GM18861 (cell line): ENCODE measurements around the gene RPA1.

Experiments used
- ATAC-seq: cut with Tn5 transposase; IDR thresholded peaks from one replicate; pipeline ENCODE4 v1.9.1; 2021; ENCODE audit not compliant: unreplicated experiment

RPA1 gene

DNA sequence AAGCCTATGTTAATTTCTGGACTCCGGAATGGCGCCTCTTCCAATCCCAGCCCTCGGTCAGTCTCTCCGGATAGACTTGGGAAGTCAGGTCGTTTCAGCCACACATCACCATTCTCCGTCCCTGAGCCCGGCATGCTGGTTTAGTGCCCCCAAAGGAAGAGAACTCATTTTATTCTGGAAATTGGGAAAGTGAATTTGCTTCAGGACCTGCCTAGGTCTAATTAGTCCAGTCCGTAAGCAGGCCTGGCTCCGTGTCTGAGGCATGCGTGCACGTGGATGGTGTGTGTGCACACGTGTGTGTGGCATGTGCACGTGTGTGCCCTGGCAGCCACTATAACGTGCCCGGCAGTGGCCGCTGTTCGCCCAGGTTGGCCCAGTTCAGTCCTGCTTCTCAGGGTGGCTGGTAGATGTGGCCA is 77.4 kb downstream of the RPA1 start:
- no peak for ATAC-seq

DNA sequence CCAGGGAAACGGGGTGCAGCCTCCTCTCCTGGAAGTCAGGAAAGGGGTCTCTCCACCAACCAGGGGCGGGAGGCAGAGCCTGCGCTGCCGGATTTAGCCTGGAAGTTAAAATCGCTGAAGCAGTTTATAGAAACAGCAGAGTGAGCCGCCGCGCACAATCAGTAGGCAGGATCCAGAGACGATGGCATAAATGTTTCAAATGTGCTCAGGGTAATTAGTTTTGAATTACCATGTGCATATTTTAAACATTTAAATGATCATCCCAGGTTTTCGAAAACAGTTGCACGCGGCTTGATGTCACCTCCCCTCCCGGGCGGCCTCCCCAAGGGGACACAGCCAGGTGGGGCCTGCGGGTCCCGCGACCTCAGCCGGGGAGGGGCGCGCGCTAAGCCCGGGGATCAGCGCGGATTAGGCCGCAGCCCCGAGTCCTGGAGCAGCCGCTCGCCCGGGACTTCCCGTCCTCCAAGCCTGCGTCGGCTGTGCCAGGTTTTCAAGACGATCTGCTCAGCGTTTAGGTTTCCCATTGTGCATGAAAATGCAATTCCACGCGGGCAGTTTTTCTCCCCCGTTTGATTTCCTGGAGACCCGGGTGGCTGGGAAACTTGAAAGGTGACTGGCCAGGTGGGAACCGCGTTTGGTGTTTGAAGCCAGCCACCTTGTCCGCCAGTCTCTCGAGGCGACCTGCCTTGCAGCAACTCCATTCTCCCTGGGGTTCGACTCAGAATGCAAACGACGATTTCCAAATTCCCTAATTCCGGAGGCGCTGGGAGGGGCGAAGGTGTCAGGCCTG is 78.3 kb downstream of the RPA1 start:
- ATAC-seq, result no peak

- ATAC-seq, result no peak
Observed at GRCh38 chr17:1908699-1909309, 79.0 kb downstream of the RPA1 start.

GRCh38 chr17:1909985-1910384 is 80.2 kb downstream of the RPA1 start:
- no peak for ATAC-seq

DNA sequence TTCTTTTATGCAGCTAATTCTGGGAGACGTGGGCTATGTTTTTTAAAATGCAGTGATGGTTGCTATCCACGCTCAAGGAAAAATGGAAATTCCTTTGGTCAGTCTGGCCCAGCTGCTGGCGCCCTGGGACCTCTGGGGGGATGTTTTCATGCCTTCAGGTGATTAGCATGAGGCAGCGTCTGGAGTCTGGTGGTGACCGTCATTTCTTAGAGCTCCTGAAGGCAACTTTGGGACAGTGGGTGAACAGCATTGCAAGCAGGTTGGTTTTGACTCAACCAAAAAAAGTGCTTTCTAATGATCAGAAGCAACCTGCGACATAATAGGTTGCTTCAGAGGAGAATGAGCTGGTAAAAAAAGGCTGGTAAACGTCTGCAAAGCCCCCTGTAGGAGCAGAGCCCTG is 82.3 kb downstream of the RPA1 start:
- ATAC-seq, result no peak

GRCh38 chr17:1913702-1914101 is 83.9 kb downstream of the RPA1 start:
- ATAC-seq, result no peak

DNA sequence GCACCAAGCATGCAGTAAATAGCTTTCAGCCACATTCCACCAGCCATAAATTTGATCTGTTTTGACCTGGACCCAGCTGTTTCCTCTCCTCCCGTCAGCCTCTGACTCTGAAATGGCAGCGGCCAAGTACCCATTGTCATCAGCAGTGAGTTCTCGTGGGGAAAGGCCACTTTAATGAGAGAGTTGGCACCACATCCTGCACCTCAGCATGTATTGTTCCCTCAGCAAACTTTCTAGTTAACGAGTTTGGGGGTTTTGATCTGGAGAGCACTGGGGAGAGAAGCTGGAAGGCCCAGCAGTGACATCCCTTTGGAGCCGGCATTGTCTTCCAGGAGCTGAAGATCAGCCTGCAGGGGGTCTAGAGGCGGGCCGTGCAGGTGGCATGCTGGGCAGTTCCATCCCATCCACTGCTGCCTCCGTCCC is 84.9 kb downstream of the RPA1 start:
- no peak for ATAC-seq

GRCh38 chr17:1915889-1916288 is 86.1 kb downstream of the RPA1 start:
- no peak for ATAC-seq

- no peak for ATAC-seq
Observed at GRCh38 chr17:1916316-1916715, 86.5 kb downstream of the RPA1 start.

GRCh38 chr17:1916963-1917715 is 87.3 kb downstream of the RPA1 start:
- ATAC-seq, result no peak

- no peak for ATAC-seq
Observed at GRCh38 chr17:1918346-1919162, 88.7 kb downstream of the RPA1 start.

DNA sequence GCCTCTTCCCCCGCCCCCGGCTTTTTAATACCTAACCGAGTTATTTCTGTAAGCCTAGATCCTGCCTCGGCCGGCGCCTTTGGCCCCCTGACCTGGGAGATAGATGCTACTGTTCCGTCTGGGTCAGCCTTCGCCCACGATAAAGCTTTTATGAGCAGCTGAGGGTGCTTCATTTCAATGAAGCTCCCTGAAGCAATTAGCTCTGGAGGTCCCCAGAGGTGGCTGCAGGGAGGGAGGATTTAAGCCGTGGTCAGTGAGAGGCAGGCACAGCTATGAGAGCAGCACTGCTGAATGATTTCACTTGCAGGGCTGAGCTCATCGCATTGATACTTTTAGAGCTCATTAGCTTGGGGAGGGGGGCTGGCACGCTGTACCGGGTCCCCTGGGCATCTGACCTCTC is 89.4 kb downstream of the RPA1 start:
- ATAC-seq, result no peak

DNA sequence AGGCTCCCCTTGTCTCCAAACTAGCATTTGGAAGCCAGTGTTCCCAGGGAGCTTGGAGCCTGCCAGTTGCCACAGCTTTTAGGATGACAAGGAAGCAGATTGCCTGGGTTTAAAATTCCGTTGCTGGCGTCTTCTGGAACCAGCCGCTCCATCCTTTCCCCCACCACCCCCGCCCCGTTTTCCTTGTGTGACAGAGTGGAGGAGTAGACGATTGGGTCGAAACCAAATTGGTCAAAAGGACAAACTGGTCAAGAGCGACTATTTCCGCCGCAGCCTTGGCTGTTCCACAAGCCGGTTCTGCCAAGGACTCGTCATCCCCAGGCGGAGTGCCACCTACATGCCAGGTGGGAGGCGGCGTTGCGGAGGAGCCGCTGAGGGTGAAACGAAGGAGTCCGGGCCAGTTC is 91.1 kb downstream of the RPA1 start:
- ATAC-seq, result no peak

GRCh38 chr17:1928976-1929375 is 99.2 kb downstream of the RPA1 start:
- no peak for ATAC-seq

DNA sequence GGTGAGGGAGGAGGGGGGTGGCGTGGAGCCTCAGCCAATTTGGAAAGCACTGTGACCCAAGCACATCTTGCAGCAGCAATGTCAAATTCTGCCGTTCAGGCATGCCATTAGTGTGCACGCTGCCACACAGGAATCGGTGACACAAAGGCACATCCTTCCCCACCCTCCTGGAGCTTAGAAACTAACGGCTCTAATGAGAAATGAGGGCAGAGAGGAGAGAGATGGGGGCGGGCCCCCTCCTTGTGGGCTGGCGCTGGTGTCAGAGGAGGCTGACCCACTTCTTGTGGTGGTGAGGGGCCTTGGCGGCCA is 100.5 kb downstream of the RPA1 start:
- no peak for ATAC-seq

DNA sequence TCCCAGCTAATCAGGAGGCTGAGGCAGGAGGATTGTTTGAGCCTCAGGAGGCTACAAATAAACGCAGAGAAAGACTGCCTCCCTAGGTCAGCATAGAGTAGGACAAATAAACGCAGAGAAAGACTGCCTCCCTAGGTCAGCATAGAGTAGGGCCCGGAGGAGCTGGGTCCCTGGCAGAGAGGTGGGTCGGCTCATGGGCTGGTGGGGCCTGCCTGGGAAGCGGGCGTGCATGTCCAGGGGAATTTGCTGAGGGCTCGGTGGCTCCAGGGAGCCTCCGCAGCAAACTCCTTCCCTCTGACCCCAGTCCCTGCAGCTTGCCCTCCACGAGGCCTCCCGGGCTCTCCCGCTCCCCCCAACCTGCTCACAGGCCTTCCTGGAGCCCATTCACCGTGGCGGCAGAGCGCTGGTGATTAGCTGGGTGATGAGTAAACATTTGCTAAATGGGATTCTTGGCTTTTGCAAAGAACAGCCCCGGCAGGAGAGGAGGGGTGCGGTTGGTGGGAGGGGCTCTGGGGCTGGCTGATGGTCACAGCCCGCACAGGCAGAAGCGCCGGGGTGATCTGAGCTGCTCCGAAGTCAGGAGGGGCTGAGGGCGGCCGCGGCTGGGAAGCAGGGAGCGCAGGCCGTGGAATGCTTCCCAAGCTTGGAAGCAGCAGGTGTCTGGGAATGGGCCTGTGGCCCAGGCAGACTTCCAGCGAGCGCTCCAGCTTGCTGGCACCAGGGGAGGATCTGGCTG is 102.2 kb downstream of the RPA1 start:
- no peak for ATAC-seq

GRCh38 chr17:1933875-1934715 is 104.3 kb downstream of the RPA1 start:
- ATAC-seq, result no peak

GRCh38 chr17:1934901-1935300 is 105.1 kb downstream of the RPA1 start:
- no peak for ATAC-seq

- no peak for ATAC-seq
Observed at GRCh38 chr17:1936766-1937165, 107.0 kb downstream of the RPA1 start.

DNA sequence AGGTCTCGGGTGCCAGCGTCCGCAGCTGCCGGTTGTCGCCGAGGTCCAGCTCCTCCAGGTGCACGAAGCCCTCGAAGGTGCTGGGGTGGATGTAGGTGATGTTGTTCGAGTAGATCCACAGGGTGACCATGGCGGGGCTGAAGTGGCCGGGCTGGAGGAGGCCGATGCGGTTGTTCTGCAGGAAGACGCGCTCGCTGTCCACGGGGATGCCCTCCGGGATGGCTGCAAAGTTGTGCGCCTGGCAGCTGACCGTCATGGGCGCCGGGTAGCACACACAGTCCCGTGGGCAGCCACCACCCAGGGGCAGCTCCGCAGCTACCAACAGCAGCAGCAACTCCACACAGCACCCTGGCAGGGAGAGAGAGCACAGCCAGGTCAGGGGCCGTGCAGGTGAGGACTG is 107.7 kb downstream of the RPA1 start:
- no peak for ATAC-seq
